GM12801 (cell line): Measurements from ENCODE around the gene GLCE.

Experiments used
- TF ChIP-seq, protein P1 (sequence below): IDR thresholded peaks from one replicate; pipeline ENCODE4 v1.5.1; 2011; ENCODE audit warnings: control low read depth; ENCODE audit not compliant: insufficient read length; ENCODE audit errors: extremely low read depth

GLCE gene

DNA sequence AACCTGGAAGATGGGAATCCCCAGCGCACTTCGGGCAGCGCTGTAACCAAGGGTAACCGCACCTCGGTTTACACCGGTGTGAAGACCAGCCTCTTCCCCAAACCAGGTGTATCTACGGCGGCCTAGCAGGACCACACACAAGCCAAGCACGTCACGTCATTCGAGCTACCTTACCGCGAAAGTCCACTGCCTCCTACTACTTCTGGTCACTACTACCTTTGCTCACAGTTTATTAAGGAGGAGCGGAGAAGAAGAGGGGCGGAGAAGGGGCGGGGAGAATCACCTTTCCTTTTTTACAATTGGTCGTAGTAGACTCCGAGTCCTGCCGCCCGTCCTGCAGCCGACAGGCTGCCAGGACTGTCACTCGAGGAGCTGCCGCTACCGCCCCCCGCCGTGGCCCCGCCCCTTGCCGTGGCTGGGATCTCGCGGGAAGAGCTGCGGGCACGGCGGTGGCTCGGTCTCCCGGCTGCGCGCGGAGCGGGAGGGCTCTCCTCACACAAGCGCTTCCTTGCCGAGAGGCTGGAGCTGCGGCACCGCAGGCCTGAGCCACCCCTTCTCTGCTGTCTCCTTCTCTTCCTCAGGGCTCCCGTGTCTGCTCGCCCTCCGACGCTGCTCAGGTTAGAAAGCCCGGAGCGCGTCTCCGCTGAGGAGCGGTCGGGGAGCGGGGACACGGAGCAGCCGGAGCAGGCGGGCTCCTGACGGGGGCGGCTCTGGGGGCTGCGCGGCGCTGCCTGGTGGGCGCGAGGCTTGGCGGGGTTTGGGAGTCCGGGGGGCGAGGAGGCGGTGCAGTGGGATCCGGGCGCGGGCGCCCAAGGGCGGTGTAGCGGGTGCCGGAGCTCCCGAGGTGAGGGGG, at the start of gene GLCE:
TSS of gene GLCE (plus strand) at position 495 of the 853 bp plus-strand sequence. CDS start 95,172 bp downstream, outside the sequence.
- TF ChIP-seq, protein P1, sequence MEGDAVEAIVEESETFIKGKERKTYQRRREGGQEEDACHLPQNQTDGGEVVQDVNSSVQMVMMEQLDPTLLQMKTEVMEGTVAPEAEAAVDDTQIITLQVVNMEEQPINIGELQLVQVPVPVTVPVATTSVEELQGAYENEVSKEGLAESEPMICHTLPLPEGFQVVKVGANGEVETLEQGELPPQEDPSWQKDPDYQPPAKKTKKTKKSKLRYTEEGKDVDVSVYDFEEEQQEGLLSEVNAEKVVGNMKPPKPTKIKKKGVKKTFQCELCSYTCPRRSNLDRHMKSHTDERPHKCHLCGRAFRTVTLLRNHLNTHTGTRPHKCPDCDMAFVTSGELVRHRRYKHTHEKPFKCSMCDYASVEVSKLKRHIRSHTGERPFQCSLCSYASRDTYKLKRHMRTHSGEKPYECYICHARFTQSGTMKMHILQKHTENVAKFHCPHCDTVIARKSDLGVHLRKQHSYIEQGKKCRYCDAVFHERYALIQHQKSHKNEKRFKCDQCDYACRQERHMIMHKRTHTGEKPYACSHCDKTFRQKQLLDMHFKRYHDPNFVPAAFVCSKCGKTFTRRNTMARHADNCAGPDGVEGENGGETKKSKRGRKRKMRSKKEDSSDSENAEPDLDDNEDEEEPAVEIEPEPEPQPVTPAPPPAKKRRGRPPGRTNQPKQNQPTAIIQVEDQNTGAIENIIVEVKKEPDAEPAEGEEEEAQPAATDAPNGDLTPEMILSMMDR, result no peak

DNA sequence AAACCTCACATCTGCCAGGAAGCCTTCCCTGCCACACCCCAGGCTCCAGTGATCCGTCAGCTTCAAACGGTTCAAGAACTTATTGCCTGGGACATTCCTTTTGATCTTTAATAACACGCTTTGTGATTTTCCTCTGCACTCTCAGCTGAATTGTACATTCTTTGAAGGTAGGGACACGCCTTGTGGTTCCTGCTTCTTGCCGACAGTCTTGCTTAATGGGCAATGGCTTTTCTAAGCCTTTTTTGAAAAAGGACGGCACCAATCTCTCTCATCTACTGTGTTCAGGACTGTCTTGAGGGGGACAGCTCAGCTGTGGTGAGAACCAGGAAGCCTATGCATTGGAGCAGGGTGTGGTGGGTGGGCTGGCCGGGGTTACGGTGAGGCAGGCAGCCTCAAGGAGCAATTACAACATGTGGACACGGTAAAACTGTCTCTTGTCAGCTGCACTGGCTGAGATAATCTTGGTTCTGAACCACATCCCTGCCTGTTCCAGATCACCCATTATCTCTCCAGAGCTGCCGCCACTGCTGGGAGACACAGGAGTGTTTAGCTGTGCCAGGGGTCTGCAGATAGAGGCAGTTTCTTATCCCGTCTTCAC, 46.0 kb upstream of the GLCE start:
- TF ChIP-seq, protein P1, result no peak

DNA sequence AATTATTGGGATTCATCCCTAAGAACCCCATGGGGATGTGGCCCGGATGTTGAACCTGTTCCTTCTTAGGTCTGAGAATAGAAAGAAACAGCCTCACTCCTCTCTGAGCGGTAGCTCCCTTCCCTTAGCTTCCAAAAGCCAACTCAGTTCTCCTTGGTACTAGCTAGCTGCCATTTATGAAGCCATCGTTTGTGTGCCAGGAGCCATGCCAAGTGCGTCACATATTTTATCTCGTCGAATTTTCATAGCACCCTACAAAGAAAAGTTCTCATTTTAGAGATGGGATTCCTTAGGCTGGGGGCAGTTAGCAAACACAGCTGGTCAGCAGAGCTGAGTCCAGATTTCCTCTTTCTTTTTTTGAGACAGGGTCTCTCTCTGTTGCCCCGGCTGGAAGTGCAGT, 45.4 kb upstream of the GLCE start:
- TF ChIP-seq, protein P1, result no peak

DNA sequence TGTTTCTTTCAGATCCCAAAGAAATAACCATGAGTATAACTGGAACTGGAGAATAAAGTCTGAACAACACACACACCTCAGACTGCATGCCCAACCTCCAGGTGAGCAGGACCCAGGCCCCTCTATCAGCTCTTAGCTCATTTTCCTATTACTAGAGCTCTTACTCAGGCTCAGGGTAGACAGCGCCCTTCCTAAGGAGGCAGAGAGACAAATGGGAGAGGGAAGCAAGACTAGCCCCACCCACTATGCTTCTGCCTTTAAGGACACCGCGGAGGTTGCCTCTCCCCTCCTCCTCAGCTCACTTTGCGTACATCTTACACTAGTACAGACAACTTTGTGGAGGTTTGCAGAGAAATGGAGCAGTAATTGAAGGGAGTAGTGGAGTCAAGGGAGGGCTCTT, 44.0 kb upstream of the GLCE start:
- TF ChIP-seq, protein P1, result no peak

DNA sequence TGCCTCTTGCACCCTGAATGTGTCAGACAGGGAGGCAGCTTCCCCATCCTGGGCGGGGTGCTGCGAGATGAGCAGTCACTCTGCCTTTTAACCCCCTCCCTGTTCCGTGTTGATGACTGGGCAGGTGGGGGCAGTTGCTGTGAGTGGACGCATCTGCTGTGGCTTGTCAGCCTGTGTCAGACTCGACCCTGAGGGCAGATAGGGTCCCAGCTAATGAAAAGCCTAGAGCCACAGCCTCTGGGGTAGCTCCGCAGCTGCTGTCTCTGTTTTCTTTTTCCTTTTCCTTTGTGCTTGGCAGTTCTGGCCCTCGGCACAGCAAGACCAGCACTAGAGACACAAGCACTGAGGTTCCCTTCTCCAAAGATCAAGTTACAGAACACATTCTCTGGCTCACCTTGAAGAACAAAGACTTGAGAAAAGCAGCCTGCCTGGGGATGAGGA, 43.0 kb upstream of the GLCE start:
- TF ChIP-seq, protein P1, result no peak

DNA sequence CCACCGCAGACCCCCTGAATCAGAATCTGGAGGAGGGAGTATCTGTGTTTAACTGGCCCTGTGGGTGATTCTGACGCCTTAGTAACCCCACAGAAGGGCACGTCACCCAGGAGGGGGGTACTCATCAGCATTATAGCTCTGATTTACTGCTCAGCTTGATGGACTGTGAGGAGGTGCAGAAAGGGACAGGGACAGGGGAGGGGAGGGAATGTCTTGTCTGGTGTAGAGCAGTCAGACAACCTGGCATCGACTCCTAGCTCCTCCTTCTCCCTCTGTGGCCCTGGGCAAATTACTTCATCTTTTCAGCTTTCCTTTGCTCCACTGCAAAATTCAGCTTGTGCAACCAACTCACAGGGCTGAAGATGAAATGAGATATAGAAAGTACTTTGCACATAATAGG, 42.3 kb upstream of the GLCE start:
- TF ChIP-seq, protein P1, result no peak

DNA sequence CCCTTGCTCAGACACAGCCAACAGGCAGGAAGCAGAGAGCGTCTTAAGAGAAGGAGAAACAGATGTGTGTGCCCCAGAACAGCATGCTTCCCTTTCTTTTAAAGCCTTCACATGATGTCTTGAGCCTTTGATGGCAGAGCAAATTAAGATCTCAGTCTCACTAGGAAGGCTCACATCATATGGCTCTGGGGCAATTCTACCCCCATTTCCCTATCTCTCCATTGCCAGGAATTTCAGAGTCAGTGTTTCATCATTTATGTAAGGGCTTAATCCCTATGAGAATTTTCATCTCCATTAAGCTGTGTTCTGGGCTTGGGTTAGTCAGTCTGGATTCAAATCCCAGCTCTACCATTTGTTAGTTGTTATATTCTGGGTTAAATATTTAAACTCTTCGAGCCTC, 41.4 kb upstream of the GLCE start:
- TF ChIP-seq, protein P1, result no peak
